ENCODE measurements around the gene TACR2.

The TACR2 gene

GRCh38 chr10:69385454-69386350 lies 31.0 kb downstream of the TACR2 start:
- Histone ChIP-seq H3K79me2 (ENCODE audit: low read length) (no peaks in the 10 kb centered on the region), H3K4me3 (ENCODE audit: low read length) (no peak overlapping the region), H3K9ac (ENCODE audit: low read length) (no peak overlapping the region), H3K9me3 (ENCODE audit: insufficient read depth, low read length) (no peaks in the 10 kb centered on the region), H3K27me3 (ENCODE audit: low read depth, low read length) (no peaks in the 10 kb centered on the region), H4K20me1 (ENCODE audit: insufficient read depth, low read length) (no peaks in the 10 kb centered on the region), H3K4me1 (ENCODE audit: low read length) (no peaks in the 10 kb centered on the region), H2AFZ (ENCODE audit: low read depth, low read length) (no peak overlapping the region), H3K4me2 (ENCODE audit: low read length) (no peak overlapping the region), H3K27ac (ENCODE audit: low read length) (no peak overlapping the region), H3K36me3 (replicated peaks; ENCODE audit: low read depth, low read length) (no peaks in the 10 kb centered on the region)
- TF ChIP-seq CTCF (IDR thresholded peaks at IDR 0.05; ENCODE audit: low read depth, low read length) (no peak), EZH2phosphoT487 (IDR thresholded peaks at IDR 0.05; ENCODE audit: low read depth) (no peak)

GRCh38 chr10:69384320-69384719 lies 32.4 kb downstream of the TACR2 start:
- Histone ChIP-seq H3K9ac (ENCODE audit: low read length) (no peak overlapping the region), H4K20me1 (ENCODE audit: insufficient read depth, low read length) (no peaks in the 10 kb centered on the region)

GRCh38 chr10:69383558-69383957 lies 33.2 kb downstream of the TACR2 start:
- H4K20me1 ChIP-seq (ENCODE audit: insufficient read depth, low read length) = no peaks in the 10 kb centered on the region
- H3K9ac ChIP-seq (ENCODE audit: low read length) = no peak overlapping the region
- H3K4me1 ChIP-seq (ENCODE audit: low read length) = no peaks in the 10 kb centered on the region
- no peak overlapping the region for H2AFZ ChIP-seq (ENCODE audit: low read depth, low read length)
- TF ChIP-seq EZH2phosphoT487 (IDR thresholded peaks at IDR 0.05; ENCODE audit: low read depth) (no peak), CTCF (IDR thresholded peaks at IDR 0.05; ENCODE audit: low read depth, low read length) (no peak)
- H3K79me2 ChIP-seq (ENCODE audit: low read length) = no peaks in the 10 kb centered on the region
- H3K4me3 ChIP-seq (ENCODE audit: low read length) = no peak overlapping the region
- H3K4me2 ChIP-seq (ENCODE audit: low read length) = no peak overlapping the region
- H3K27me3 ChIP-seq (ENCODE audit: low read depth, low read length) = no peaks in the 10 kb centered on the region
- no peak overlapping the region for H3K27ac ChIP-seq (ENCODE audit: low read length)
- no peaks in the 10 kb centered on the region for H3K9me3 ChIP-seq (ENCODE audit: insufficient read depth, low read length)
- peaks cover 5% of the 10 kb centered on the region for H3K36me3 ChIP-seq (replicated peaks; ENCODE audit: low read depth, low read length)

More at GRCh38 chr10:69384320-69384719, 32.4 kb downstream of the TACR2 start:
- Histone ChIP-seq H3K4me1 (ENCODE audit: low read length) (no peaks in the 10 kb centered on the region), H3K27me3 (ENCODE audit: low read depth, low read length) (no peaks in the 10 kb centered on the region), H3K4me3 (ENCODE audit: low read length) (no peak overlapping the region), H3K27ac (ENCODE audit: low read length) (no peak overlapping the region), H3K36me3 (replicated peaks; ENCODE audit: low read depth, low read length) (peaks cover 5% of the 10 kb centered on the region), H3K9me3 (ENCODE audit: insufficient read depth, low read length) (no peaks in the 10 kb centered on the region), H3K79me2 (ENCODE audit: low read length) (no peaks in the 10 kb centered on the region), H3K4me2 (ENCODE audit: low read length) (no peak overlapping the region), H2AFZ (ENCODE audit: low read depth, low read length) (no peak overlapping the region)
- TF ChIP-seq CTCF (IDR thresholded peaks at IDR 0.05; ENCODE audit: low read depth, low read length) (no peak), EZH2phosphoT487 (IDR thresholded peaks at IDR 0.05; ENCODE audit: low read depth) (no peak)

GRCh38 chr10:69382382-69383117 lies 34.2 kb downstream of the TACR2 start:
- H3K27me3 ChIP-seq (ENCODE audit: low read depth, low read length) = no peaks in the 10 kb centered on the region
- H3K9ac ChIP-seq (ENCODE audit: low read length) = no peak overlapping the region
- H4K20me1 ChIP-seq (ENCODE audit: insufficient read depth, low read length) = no peaks in the 10 kb centered on the region
- H3K4me2 ChIP-seq (ENCODE audit: low read length) = no peak overlapping the region
- no peak overlapping the region for H3K27ac ChIP-seq (ENCODE audit: low read length)
- H3K79me2 ChIP-seq (ENCODE audit: low read length) = no peaks in the 10 kb centered on the region
- H3K4me3 ChIP-seq (ENCODE audit: low read length) = no peak overlapping the region
- no peak overlapping the region for H2AFZ ChIP-seq (ENCODE audit: low read depth, low read length)
- no peaks in the 10 kb centered on the region for H3K9me3 ChIP-seq (ENCODE audit: insufficient read depth, low read length)
- TF ChIP-seq CTCF (IDR thresholded peaks at IDR 0.05; ENCODE audit: low read depth, low read length) (no peak), EZH2phosphoT487 (IDR thresholded peaks at IDR 0.05; ENCODE audit: low read depth) (no peak)
- peaks cover 8% of the 10 kb centered on the region for H3K4me1 ChIP-seq (ENCODE audit: low read length)
- peaks cover 5% of the 10 kb centered on the region for H3K36me3 ChIP-seq (replicated peaks; ENCODE audit: low read depth, low read length)
